Measurements from ENCODE around the gene PLB1. TPM values are rescaled to one million over a fixed set of nuclear protein-coding genes. Genes with fewer than 3 reads are reported as not detected.

PLB1 gene
- total RNA-seq, 1 donor from 2014 or later, result 2.2 TPM

DNA sequence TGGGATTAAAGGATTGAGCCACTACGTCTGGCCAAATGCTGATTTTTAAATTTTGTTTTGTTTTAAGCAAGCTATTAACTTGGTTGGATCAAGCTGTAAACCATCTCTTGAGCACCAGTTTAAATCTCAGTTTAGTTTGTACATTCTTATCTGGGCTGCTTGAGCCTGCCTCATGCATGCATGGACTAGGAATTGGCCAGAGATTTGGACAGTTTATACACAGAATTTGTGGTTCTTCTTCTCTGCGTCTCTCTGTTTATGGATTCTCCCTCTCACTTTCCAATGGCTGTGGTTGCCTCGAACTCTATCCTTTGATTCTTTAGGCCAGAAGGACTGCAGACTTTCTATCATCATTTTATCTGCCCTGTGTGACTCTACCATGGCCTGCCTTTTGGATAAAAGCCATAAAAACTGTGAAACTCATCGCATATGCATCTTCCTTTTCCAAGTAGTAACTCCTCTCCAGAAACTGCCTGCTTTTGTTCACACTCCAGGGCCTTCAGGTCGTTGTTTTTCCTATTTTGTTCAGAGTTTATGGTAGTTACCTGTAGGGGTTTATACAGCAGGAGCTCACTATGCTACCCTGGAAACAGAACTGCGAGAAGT, 32.5 kb upstream of the PLB1 start:
- Mint-ChIP-seq H3K9me3 (peaks cover 22% of the 10 kb centered on the region), H3K27ac (no peak overlapping the region), H3K36me3 (peaks cover 2% of the 10 kb centered on the region), H3K4me1 (no peaks in the 10 kb centered on the region), H3K4me3 (no peak overlapping the region), H3K27me3 (ENCODE audit: low read depth) (peaks cover 2% of the 10 kb centered on the region)
- no peak for DNase-seq (ENCODE audit: low spot score in 2 of 2, unreplicated experiment in 2 of 2)
- TF ChIP-seq, protein P1, sequence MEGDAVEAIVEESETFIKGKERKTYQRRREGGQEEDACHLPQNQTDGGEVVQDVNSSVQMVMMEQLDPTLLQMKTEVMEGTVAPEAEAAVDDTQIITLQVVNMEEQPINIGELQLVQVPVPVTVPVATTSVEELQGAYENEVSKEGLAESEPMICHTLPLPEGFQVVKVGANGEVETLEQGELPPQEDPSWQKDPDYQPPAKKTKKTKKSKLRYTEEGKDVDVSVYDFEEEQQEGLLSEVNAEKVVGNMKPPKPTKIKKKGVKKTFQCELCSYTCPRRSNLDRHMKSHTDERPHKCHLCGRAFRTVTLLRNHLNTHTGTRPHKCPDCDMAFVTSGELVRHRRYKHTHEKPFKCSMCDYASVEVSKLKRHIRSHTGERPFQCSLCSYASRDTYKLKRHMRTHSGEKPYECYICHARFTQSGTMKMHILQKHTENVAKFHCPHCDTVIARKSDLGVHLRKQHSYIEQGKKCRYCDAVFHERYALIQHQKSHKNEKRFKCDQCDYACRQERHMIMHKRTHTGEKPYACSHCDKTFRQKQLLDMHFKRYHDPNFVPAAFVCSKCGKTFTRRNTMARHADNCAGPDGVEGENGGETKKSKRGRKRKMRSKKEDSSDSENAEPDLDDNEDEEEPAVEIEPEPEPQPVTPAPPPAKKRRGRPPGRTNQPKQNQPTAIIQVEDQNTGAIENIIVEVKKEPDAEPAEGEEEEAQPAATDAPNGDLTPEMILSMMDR (IDR thresholded peaks at IDR 0.05; ENCODE audit: unreplicated experiment), result no peak

DNA sequence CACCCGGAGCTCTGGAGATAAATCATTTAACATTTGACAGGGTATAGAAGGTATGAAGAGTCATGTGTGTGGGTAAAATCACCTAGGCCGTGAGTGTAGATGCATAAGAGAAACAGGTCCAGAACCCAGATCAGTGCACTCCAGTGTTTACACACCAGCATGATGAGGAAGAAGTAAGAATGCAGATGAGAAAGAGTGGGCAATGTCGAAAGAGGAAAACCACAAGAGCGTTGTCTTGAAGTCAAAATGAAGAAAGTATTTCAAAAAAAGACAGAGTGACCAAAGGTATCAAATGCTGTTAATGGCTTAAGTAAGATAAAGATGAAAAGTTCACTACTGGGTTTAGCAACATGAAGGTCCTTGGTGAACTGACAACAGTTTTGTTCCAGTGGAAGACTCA, 32.0 kb upstream of the PLB1 start:
- DNase-seq (ENCODE audit: low spot score in 2 of 2, unreplicated experiment in 2 of 2), result no peak
- H3K4me1 Mint-ChIP-seq, result no peaks in the 10 kb centered on the region
- H3K27ac Mint-ChIP-seq, result no peak overlapping the region
- H3K9me3 Mint-ChIP-seq, result peaks cover 22% of the 10 kb centered on the region
- peaks cover 2% of the 10 kb centered on the region for H3K27me3 Mint-ChIP-seq (ENCODE audit: low read depth)
- TF ChIP-seq, protein P1 (IDR thresholded peaks at IDR 0.05; ENCODE audit: unreplicated experiment), result no peak
- H3K36me3 Mint-ChIP-seq, result peaks cover 2% of the 10 kb centered on the region
- H3K4me3 Mint-ChIP-seq, result no peak overlapping the region

DNA sequence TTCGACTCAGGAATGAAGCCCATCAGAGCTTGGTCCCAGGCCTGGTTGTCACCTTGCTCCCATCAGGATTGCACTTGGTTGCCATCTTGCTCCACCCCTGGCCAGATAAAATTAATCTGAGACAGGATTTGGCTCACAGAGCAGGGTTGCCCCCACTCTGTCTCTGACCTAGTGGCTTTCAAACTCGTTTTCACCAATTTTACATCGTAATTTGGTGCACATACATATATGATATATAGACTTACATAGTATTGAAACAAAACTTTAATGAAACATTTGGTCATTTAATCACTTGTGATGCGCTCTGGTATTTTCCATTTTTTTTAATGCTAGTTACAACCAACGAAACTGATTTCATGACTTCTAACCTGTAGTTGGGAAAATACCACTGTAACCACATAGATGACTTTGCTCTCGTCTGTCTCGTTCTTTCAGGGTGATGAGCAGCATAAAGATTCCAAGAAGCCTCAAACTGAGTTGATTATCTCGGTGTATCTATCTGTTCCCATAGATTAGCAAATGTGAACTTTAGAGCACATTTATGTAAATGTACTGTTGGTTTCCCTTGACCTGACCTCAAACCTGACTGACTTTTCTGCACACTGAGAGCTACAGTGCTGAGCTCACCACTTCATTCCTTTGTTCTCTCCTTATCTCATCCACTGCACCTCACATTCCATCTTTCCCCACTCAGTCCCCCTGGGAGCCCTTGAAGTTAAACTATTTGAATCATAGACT, 30.5 kb upstream of the PLB1 start:
- Mint-ChIP-seq H3K9me3 (peaks cover 22% of the 10 kb centered on the region), H3K27me3 (ENCODE audit: low read depth) (peaks cover 5% of the 10 kb centered on the region), H3K4me1 (no peaks in the 10 kb centered on the region), H3K36me3 (peaks cover 2% of the 10 kb centered on the region), H3K4me3 (no peak overlapping the region), H3K27ac (no peak overlapping the region)
- DNase-seq (ENCODE audit: low spot score in 2 of 2, unreplicated experiment in 2 of 2), result no peak
- TF ChIP-seq, protein P1 (IDR thresholded peaks at IDR 0.05; ENCODE audit: unreplicated experiment), result no peak

DNA sequence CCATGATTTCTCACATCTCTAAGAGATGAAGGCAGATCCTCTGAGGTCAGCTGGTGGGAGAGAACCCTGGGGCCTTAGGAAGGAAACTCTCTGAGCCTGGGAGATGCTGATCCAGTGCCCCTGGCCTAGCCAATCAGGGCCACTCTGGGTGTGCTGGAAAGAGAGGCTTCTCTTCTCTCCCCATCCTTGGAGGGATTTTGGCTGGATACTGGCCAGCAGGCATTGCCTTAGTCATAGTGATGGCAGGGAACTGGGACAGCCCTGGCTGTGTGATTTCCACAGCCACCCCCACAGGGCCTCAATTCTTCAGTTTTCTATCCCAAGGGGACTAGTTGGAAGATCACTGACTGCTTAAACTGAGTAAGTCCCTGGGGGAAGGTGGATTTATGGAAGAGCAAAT, 26.6 kb upstream of the PLB1 start:
- no peaks in the 10 kb centered on the region for H3K36me3 Mint-ChIP-seq
- no peaks in the 10 kb centered on the region for H3K9me3 Mint-ChIP-seq
- H3K4me3 Mint-ChIP-seq, result no peak overlapping the region
- no peak for DNase-seq (ENCODE audit: low spot score in 2 of 2, unreplicated experiment in 2 of 2)
- H3K27ac Mint-ChIP-seq, result no peak overlapping the region
- peaks cover 3% of the 10 kb centered on the region for H3K27me3 Mint-ChIP-seq (ENCODE audit: low read depth)
- H3K4me1 Mint-ChIP-seq, result no peaks in the 10 kb centered on the region
- TF ChIP-seq, protein P1 (IDR thresholded peaks at IDR 0.05; ENCODE audit: unreplicated experiment), result no peak

DNA sequence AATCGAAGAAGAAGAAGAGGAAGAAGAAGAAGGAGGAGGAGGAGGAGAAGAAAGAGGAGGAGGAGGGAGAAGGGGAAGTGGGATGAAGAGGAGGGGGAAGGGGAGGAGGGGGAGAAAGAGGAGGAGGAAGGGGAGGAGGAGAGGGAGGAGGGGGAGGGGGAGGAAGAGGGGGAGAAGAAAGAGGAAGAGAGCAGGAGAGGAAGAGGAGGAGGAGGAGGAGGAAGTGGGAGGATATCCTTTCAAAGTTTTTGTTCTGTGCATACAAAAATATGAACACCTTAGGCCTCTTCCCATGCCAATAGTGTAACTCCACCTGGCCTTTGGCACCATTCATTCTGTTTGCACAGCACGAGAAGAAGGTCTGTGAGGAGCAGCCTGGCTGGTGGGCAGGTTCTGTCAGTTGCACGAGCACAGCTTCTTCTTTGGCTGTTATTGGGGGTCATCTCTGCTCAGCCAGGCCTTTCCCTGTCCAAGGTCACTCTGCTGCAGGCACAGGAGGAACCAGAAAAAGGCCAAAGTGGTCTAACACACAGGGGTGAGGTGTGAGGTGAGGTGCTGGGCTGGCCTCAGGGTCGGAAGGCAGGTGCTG, 25.8 kb upstream of the PLB1 start:
- Mint-ChIP-seq H3K27ac (no peak overlapping the region), H3K9me3 (peaks cover under 1% of the 10 kb centered on the region), H3K4me1 (peaks cover 4% of the 10 kb centered on the region), H3K4me3 (no peak overlapping the region), H3K36me3 (no peaks in the 10 kb centered on the region), H3K27me3 (ENCODE audit: low read depth) (peaks cover 3% of the 10 kb centered on the region)
- TF ChIP-seq, protein P1 (IDR thresholded peaks at IDR 0.05; ENCODE audit: unreplicated experiment), result no peak
- DNase-seq (ENCODE audit: low spot score in 2 of 2, unreplicated experiment in 2 of 2), result no peak

All from mesothelial cell of epicardium (in vitro differentiated cells).